DOHH2 (cell line): ENCODE results near the gene SHISA2.
"Not testable (repeated sequence)": the region's sequence is repeated elsewhere in the genome, so short reads cannot be mapped to it uniquely, and the experiment has no call there.

Experiments used
- H3F3A ChIP-seq: fragments of 200-600 bp; sonication (generic), shearing (Covaris generic); 2 replicates; pipeline ENCODE4 v1.6.0; 2016; ENCODE audit warnings: antibody characterized with exemption, mild to moderate bottlenecking; ENCODE audit not compliant: control insufficient read depth, insufficient read depth
- H3K27ac ChIP-seq: fragments of 200-600 bp; sonication (generic); 2 replicates; pipeline ENCODE4 v1.5.1; 2014; ENCODE audit warnings: low read depth, mild to moderate bottlenecking, low read length, moderate library complexity
- H3K27me3 ChIP-seq: fragments of 200-600 bp; sonication (generic); 2 replicates; pipeline ENCODE4 v1.6.1; 2014; ENCODE audit warnings: mild to moderate bottlenecking, low read length, mixed read lengths; ENCODE audit not compliant: control insufficient read depth
- H3K36me3 ChIP-seq: fragments of 200-600 bp; sonication (generic); 2 replicates; pipeline ENCODE4 v1.6.1; 2014; ENCODE audit warnings: mild to moderate bottlenecking, low read length, moderate library complexity, mixed read lengths; ENCODE audit not compliant: control insufficient read depth
- H3K4me1 ChIP-seq: fragments of 200-600 bp; sonication (generic); 2 replicates; pipeline ENCODE4 v1.6.1; 2014; ENCODE audit warnings: mild to moderate bottlenecking, low read length, mixed read lengths; ENCODE audit not compliant: control insufficient read depth
- H3K4me2 ChIP-seq: fragments of 200-600 bp; sonication (generic); 2 replicates; pipeline ENCODE4 v1.6.0; 2014; ENCODE audit warnings: mild to moderate bottlenecking, low read length, moderate library complexity
- H3K4me3 ChIP-seq: fragments of 200-600 bp; sonication (generic); 2 replicates; pipeline ENCODE4 v1.5.1; 2014; ENCODE audit warnings: mild to moderate bottlenecking, low read length, mixed read lengths
- H3K79me2 ChIP-seq: fragments of 200-600 bp; sonication (generic); 2 replicates; pipeline ENCODE4 v1.6.1; 2014; ENCODE audit warnings: mild to moderate bottlenecking, low read length, mixed read lengths; ENCODE audit not compliant: control insufficient read depth
- H3K9me2 ChIP-seq: fragments of 200-600 bp; sonication (generic); replicated peaks from 2 replicates; pipeline ENCODE4 v1.6.1; 2014; ENCODE audit warnings: mild to moderate bottlenecking, low read length, mixed read lengths; ENCODE audit not compliant: control insufficient read depth
- H3K9me3 ChIP-seq: fragments of 200-600 bp; sonication (generic); 2 replicates; pipeline ENCODE4 v1.6.1; 2014; ENCODE audit warnings: antibody characterized with exemption, low read length, mixed read lengths; ENCODE audit not compliant: control insufficient read depth, insufficient read depth
- H4K20me1 ChIP-seq: fragments of 200-600 bp; sonication (generic); 2 replicates; pipeline ENCODE4 v1.6.0; 2014; ENCODE audit warnings: low read depth, mild to moderate bottlenecking, antibody characterized with exemption, low read length, moderate library complexity; ENCODE audit not compliant: control insufficient read depth, insufficient read depth
- EZH2phosphoT487 ChIP-seq: fragments of 200-600 bp; sonication (generic); IDR thresholded peaks from 2 replicates; pipeline ENCODE4 v1.6.1; 2017; ENCODE audit warnings: borderline replicate concordance, mild to moderate bottlenecking, antibody characterized with exemption, low read length, moderate library complexity, mixed read lengths
- TF ChIP-seq, protein P1 (sequence below): fragments of 200-600 bp; sonication (generic); IDR thresholded peaks from one replicate; pipeline ENCODE4 v1.5.1; 2014; ENCODE audit warnings: antibody characterized with exemption, mild to moderate bottlenecking, low read depth, low read length; ENCODE audit not compliant: poor library complexity, severe bottlenecking

The SHISA2 gene

GRCh38 chr13:26051657-26052311, at the start of gene SHISA2:
Gene SHISA2 (minus strand): TSS chr13:26052016. CDS start chr13:26050975, 1,041 bp downstream.
- Histone ChIP-seq H3K79me2 (no peaks in the 10 kb centered on the region), H3K4me1 (no peaks in the 10 kb centered on the region), H3K9me2 (no peaks in the 10 kb centered on the region), H3K27me3 (0 out of 2 replicates have a peak, but pooled peaks cover 3% of the 10 kb centered on the region), H3F3A (no peaks in the 10 kb centered on the region), H3K36me3 (no peaks in the 10 kb centered on the region), H3K4me2 (no peak within 1 kb of the TSS), H3K27ac (no peak within 1 kb of the TSS), H3K4me3 (no peak within 1 kb of the TSS), H4K20me1 (no peaks in the 10 kb centered on the region), H3K9me3 (peaks cover 3% of the 10 kb centered on the region; the same call in 1 of the 2 replicates)
- TF ChIP-seq, protein P1, sequence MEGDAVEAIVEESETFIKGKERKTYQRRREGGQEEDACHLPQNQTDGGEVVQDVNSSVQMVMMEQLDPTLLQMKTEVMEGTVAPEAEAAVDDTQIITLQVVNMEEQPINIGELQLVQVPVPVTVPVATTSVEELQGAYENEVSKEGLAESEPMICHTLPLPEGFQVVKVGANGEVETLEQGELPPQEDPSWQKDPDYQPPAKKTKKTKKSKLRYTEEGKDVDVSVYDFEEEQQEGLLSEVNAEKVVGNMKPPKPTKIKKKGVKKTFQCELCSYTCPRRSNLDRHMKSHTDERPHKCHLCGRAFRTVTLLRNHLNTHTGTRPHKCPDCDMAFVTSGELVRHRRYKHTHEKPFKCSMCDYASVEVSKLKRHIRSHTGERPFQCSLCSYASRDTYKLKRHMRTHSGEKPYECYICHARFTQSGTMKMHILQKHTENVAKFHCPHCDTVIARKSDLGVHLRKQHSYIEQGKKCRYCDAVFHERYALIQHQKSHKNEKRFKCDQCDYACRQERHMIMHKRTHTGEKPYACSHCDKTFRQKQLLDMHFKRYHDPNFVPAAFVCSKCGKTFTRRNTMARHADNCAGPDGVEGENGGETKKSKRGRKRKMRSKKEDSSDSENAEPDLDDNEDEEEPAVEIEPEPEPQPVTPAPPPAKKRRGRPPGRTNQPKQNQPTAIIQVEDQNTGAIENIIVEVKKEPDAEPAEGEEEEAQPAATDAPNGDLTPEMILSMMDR, result no peak
- no peak for TF ChIP-seq EZH2phosphoT487

DNA sequence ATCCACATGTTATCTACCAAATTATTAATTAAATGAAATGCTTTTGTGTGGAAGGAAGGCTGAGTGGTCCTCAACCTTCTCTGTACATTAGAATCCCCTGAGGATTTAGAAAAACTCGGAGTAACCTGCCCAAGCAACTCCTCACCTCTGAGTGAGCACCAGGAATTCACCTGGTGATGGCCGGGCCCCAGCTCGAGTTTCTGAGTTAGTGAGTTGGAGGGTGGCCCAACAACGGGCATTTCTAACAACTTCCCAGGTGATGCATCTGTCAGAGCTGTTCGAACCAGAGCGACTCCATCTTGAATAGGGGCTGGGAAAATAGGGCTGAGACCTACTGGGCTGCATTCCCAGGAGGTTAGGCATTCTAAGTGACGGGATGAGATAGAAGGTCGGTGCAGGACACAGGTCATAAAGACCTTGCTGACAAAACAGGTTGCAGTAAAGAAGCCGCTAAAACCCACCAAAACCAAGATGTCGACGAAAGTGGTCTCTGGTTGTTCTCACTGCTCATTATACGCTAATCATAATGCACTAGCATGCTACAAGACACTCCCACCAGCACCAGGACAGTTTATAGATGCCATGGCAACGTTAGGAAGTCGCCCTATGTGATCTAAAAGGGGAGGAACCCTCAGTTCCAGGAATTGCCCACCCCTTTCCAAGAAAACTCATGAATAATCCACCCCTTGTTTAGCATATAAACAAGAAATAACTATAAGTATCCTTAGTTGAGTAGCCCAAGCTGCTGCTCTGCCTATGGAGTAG, 44.2 kb upstream of the SHISA2 start:
- Histone ChIP-seq H3K4me2 (no peak overlapping the region), H3K4me3 (no peak overlapping the region), H3K79me2 (no peaks in the 10 kb centered on the region), H4K20me1 (no peaks in the 10 kb centered on the region), H3K9me2 (no peaks in the 10 kb centered on the region), H3K36me3 (no peaks in the 10 kb centered on the region), H3K4me1 (no peaks in the 10 kb centered on the region), H3K27ac (no peak overlapping the region), H3K9me3 (no peaks in the 10 kb centered on the region; the same call in 1 of the 2 replicates), H3F3A (no peaks in the 10 kb centered on the region), H3K27me3 (no peaks in the 10 kb centered on the region)
- TF ChIP-seq, protein P1, result no peak
- TF ChIP-seq EZH2phosphoT487, result no peak

DNA sequence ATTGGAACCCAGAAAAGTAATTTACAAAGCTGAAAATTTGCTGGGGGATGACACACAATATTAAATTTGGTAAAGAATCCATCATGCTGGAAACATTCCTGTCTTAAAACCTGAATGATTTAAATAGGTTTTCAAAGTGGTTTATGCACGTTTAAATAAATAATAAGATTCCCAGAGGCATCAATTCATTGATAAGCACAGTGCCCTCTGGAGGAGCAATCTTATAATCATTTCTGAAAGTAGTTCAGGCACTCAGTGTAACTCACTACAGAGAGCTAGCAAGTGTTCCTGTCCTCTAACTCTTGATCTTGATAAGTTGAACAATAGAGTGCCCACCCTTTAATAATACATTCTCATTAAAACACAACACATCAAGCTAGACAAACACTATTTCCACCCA, 43.5 kb upstream of the SHISA2 start:
- H3K27me3 ChIP-seq, result no peaks in the 10 kb centered on the region
- H3K79me2 ChIP-seq, result no peaks in the 10 kb centered on the region
- TF ChIP-seq, protein P1, result no peak
- no peak for TF ChIP-seq EZH2phosphoT487
- no peak overlapping the region for H3K4me3 ChIP-seq
- no peaks in the 10 kb centered on the region for H3K4me1 ChIP-seq
- H4K20me1 ChIP-seq, result no peaks in the 10 kb centered on the region
- no peak overlapping the region for H3K4me2 ChIP-seq
- no peaks in the 10 kb centered on the region for H3F3A ChIP-seq
- H3K36me3 ChIP-seq, result no peaks in the 10 kb centered on the region
- H3K9me2 ChIP-seq, result no peaks in the 10 kb centered on the region
- no peak overlapping the region for H3K27ac ChIP-seq
- no peaks in the 10 kb centered on the region; the same call in 1 of the 2 replicates for H3K9me3 ChIP-seq

DNA sequence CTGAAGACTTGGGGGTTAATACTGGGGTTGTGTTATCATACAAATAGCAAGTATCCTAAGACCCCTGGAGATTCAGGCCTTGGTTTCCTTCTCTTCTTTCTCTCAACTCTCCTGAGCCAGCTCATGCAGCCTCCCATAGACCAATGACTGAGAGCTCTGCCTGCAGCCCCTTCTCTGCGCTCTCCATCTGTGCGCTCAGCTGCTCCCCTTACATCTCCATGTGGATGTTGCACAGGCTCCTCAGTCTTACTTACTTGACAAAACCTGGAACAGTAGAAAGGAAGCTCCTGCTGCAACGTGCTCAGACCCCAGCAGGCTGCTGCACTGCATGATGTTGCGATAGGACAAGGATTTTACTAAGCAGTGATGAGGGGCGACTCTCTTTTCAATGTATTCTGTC, 25.0 kb upstream of the SHISA2 start:
- not testable (repeated sequence) for H3K4me1 ChIP-seq, H3K79me2 ChIP-seq, H3K9me2 ChIP-seq, H4K20me1 ChIP-seq, H3K27me3 ChIP-seq, H3K27ac ChIP-seq, H3K4me3 ChIP-seq, H3K4me2 ChIP-seq, H3K9me3 ChIP-seq, H3K36me3 ChIP-seq, H3F3A ChIP-seq
